KG1 (cell line): ENCODE results near the gene DZIP3.

Source experiments
- DNase-seq: peaks from one replicate; lab custom pipeline; 2025; lab: John Stamatoyannopoulos, UW

DZIP3 gene, protein sequence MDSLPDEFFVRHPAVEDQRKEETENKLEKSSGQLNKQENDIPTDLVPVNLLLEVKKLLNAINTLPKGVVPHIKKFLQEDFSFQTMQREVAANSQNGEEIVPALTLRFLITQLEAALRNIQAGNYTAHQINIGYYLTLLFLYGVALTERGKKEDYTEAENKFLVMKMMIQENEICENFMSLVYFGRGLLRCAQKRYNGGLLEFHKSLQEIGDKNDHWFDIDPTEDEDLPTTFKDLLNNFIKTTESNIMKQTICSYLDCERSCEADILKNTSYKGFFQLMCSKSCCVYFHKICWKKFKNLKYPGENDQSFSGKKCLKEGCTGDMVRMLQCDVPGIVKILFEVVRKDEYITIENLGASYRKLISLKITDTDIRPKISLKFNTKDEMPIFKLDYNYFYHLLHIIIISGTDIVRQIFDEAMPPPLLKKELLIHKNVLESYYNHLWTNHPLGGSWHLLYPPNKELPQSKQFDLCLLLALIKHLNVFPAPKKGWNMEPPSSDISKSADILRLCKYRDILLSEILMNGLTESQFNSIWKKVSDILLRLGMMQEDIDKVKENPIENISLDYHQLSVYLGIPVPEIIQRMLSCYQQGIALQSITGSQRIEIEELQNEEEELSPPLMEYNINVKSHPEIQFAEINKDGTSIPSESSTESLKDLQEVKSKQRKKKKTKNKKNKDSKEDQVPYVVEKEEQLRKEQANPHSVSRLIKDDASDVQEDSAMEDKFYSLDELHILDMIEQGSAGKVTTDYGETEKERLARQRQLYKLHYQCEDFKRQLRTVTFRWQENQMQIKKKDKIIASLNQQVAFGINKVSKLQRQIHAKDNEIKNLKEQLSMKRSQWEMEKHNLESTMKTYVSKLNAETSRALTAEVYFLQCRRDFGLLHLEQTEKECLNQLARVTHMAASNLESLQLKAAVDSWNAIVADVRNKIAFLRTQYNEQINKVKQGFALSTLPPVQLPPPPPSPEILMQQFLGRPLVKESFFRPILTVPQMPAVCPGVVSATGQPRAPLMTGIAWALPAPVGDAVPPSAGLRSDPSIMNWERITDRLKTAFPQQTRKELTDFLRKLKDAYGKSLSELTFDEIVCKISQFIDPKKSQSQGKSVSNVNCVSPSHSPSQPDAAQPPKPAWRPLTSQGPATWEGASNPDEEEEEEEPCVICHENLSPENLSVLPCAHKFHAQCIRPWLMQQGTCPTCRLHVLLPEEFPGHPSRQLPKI

DNA sequence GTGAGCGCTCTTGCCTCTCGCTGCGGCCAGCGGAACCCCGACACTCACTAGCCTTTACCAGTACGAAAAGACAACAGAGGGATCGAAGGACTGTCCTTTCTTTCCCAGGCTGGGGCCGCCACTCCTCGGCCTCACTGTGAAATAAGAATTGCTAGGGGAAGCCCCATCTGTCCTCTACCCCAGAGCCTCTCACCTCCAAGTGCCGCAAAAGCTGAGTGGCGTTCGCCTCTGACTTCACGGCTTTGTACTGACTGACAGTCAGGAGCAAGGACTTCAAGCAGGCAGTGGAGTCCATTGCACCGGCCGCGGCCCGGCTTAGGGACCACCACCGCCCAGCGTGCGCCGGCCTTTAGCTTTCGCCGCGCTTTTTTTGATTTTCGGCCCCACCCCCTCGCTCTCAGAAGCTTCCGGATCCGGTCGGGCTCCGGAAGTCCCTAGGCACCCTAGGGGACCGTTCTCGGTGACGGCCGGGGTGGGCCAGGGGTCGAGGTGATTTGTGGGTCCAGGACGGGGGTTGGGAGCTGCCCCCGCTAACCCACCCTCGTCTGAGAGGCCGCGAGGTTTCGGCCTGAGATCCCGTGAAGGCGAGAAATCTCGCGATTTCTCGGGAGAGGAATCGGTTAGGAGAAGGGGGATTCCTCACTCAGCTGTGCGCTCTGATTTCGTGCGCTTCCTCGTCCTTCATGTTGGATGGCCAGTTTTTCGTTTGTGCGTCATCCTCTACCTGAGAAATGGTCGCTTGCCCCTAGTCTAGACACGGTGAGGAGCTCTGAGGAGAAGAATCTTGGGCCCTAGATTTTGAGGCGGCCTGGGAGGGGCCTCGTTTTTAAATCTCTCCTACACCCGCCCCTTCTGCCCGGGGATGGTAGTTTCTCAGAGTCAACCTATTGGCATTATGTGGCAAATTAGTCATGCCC, at the start of gene DZIP3, which contains the start of gene CIP2A:
DZIP3 (plus strand) TSS at position 642 of the 917 bp plus-strand sequence. CDS start 15,685 bp downstream, outside the sequence.
CIP2A (minus strand) TSS at position 358 of the 917 bp plus-strand sequence; CDS start at position 295, 63 bp downstream.
- peak; percentile 90 for DNase-seq

DNA sequence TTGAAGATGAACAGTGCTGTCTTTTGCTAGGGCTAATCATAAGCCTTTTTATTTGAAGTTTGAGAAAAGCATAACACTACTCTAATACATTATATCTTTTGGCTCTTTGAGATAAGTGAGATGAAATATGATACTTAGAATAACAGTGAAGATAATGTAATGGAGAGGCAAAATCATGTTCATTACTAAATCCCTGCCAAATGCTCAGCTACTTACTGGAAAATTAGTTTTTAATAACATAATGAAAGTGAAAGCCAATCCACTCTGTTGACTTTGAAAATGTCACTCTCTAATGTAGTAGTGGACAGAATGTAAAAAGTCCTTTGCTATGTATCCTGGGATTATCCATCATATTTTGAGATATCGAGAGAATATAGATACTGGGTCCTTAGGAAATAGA, 43.3 kb upstream of the DZIP3 start:
- no peak for DNase-seq

DNA sequence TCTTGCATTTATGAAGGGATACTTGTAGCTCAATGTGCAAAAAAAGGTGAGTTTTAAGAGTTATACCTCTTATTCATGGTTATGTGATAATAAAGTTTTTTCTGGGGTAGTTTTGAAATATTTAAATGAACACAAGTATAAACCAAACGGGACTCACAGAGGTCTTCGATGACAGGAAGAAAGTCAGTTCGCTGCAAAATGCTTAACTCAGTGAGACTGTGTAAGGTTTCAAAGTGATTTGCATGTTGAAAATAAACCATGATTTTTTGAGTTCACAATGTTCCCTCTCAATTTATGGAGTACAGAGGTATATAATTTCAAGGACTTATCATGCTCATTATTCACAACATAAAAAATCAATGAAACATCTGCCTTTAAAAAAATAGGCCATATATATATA, 42.8 kb upstream of the DZIP3 start:
- no peak for DNase-seq

DNA sequence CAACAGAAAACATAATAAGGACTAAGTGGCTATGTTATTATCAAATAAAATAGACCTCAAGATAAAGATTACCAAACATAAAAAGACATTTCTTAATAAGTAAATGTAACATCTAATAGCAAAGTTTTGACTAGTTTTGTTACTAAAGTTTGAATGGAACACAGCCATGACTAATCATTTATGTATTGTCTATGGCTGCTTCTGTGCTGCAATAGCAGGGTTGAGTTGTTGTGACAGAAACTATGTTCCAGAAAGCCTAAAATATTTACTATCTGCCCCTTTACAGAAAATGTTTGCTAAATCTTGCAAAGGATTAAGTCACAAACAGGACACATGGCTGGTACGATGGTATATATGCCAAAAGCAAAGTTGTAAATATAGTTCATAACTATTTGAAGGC, 41.2 kb upstream of the DZIP3 start:
- no peak for DNase-seq

DNA sequence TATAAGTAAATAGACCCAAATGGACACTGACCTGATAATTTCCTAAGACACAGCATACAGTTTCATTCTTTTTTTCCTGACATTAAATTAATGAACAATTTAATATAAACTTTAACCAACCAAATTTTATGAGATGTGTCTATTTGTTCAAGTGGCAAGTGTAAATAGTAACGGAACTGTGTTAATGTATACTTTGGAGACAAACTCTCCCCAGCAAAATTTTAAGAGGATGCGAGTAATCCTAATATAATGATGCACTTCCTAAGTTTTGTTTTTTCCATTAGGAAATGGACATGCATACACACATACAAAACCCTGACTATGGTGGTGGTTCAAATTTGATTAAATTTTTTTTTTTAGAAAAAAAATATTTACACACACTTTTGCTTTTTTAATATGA, 40.6 kb upstream of the DZIP3 start:
- DNase-seq, result no peak

DNA sequence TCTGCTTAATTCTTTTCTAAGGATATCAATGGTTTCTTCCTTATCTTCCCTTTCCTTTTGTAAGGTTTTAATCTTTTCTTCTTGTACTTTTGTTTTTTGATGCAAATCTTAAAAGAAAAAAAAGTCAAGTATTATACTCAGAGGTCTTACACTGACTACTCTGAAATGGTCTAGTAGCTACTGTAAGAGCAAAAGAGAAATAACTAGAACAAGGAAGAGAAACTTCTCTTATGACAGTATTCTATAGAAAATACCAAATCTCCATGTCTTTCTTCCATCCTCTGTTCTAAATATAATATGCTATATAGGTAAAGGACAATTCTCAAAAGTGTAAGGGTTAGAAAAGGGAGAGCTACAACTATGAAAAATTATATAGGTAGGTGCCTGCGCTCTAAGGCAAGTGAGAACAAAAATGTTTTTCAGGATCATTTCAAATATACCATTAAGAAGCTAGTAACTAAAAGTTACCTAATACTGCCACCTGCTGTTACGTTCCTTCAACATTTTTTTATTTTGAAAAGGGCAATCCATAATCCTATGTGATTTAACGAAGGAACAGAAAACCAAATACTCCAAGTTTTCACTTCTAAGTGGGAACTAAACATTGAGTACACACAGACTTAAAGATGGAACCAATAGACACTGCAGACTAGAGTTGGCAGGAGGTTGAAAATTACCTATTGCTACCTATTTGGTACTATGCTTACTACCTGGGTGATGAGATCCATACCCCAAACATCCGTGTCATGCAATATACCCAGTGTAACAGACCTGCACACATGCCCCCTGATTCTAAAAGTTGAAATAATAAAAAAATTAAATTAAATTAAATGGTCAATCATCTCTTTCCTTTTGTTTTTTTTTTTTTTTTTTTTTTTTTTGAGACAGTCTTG, 37.0 kb upstream of the DZIP3 start:
- DNase-seq, result peak; percentile 16

DNA sequence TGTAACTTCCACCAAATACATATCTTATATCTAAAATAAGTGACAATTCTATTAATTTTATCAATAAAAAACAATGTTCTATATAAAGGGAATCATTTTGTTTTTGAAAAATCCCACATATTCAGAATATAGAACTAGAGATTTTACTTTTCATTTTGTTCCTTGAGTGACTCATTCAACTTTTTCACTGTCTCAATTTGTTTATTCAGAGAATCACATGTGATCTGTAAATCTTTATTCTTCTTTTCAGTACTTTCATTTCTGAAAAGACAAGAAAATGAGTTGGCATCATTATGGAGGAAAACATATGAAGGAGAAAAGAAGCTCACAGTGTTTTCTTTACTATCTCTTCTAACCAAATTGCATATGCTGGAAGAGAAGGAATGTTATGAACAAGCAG, 35.3 kb upstream of the DZIP3 start:
- no peak for DNase-seq

DNA sequence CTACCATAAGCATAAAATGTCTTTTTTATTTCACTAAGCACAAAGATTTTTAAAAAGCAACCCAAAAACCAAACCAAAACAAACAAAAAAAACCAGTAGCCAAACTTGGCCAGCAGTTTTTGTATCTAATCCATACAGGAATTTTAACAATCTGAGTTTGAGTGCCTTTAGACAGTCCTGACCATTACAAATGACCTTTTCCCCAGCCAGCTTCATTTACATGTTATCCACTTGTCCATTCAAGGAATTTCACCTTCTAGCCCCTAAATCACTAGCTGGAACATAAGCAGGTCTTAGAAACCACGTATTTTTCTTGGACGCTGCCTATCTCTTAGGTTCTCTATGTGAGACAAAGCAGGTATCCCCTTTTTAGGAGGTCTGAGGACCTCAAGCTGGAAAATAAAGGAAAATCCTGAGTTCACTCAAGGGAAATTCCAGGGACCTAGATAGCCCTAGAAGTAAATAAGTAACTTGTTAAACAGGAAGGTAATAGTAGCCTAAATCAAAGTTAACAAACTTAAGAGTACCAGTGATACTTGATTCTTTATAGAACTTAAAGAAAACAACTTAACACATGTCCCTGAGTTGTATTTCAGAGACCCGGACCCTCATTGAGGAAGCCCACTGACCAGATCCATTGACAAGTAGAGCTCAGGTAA, 34.5 kb upstream of the DZIP3 start:
- DNase-seq, result no peak

DNA sequence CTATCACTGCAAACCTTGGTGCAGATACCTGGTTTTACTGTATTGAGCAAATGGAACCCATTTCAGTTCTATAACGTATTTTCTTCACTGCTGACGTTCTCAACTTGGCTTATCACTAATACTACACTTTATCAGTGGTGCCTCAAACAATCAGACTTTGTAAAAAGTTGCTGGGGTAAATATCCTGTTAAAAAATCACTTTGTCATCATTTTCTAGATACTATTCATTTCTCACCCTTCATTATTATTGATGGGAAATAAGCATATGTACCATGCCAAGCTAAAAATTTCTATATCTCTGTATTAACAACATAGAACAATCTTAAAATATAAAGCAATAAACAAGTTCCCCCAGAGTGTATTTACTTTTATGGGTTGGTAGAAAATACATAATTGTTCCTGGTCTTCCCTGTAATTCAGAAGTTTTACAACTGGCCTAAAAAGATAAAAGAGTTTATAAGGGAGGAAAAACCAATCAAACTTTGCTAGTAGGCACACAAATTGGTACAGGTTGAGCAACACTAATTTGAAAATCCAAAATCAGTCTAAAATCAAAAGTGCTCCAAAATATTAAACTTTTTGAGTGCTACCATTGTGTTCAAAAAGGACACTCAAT, 33.4 kb upstream of the DZIP3 start:
- no peak for DNase-seq

DNA sequence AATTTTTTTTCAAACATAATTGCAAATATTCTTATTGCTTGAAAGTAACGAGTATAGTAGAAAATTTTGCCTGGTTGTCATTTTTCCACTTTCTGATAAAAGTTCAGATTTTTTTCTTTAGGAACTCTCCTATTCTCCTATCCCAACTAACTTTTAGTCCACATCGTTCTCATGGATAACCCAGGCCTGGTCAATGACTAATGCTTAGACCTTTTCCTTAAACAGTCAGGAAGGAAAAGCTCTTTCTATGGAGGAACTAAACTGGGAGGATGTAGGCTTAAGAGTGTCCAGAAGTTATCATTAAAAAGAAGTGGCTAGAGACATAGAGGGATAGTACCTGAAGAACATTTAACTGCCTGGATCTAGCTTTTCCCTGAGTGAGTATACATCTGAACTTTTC, 27.0 kb upstream of the DZIP3 start:
- no peak for DNase-seq

DNA sequence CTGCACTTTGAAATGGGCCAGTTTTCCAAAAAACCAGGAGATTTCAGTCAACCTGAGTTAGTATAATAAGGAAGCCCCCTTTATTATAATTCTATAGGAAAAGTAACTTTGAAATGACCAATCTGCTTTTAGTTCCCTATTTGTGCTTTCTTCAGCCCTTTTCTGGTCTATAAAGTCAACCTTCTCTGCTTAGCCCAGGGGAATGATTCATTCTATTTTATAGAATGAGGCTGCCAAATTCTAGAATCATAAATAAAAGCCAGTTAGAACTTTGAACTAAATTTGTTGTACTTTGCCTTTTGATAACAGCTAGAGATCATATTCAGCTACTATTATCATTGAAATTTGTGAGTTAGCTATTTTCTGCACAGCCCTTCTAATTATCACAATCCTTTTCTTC, 25.0 kb upstream of the DZIP3 start:
- no peak for DNase-seq

DNA sequence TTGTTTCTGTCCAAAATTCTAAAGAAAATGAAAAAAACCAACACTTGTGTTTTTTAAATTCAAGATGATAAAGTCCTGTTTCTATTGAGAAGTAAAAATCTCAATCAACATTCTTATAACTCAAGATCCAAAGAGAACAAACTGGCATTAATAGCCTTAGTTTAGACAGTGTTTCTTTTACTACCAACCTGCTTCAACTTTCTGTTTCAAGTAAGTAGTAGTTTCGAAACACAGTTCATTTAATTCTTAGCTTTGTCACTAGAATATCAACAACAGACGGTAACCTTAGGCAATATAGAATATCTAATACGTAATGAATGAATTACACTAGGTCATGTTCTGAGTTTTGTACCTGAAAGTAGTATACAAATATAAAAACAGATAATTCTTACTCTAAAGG, 24.0 kb upstream of the DZIP3 start:
- DNase-seq, result no peak

DNA sequence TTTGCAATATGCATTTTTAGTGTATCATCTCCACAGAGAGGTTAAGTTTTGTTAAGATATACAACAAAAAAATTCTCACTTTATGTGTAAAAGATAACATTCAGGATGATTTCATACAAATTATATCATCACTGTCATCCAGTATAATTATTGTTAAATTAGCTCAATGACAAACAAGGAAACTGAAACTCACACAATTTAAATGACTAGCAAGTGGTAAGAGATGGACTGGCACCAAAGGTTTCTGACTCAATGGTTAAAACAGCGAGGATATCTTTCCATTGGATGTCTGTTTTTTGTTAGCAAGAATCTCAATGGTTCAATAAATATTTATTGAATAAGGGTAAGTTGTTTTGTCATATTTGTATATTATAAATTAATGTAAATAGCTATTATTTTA, 22.9 kb upstream of the DZIP3 start:
- no peak for DNase-seq

DNA sequence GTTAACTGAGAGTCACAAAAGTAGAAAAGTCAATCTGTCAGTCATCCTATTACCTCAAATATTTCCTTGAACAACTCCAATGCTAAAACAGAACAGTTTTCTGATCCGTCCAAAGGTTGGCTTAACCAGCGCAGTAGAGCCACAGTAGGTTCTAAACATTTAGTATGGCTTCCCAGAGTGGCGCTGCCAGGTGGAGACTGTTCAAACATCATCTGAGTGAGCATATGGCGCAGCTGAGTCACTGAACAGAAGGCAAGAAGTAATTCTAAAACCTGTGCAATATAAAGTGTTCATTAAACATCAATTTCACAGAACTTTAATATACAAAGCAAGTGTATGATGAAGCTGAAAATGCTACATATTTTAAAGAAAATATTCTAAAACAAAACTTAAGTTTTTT, 20.2 kb upstream of the DZIP3 start:
- no peak for DNase-seq

DNA sequence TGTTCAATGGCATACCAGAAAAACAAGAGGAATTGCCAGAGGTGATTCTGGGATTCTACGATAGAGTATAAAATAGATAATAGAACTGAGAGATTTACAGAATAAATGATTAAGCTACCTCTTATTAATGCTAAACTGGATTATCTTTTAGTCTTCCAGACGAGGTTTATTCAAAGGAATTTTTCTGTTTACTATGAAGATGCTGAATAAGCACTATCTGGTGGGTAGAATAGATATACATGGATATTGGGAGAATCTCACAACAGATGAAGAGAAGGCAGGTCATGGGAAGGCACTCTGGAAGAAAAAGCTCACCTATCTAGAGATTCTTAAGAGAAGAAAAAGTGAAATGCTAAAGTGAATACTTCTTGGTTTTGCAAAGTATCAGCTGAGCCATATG, 11.5 kb upstream of the DZIP3 start:
- no peak for DNase-seq

DNA sequence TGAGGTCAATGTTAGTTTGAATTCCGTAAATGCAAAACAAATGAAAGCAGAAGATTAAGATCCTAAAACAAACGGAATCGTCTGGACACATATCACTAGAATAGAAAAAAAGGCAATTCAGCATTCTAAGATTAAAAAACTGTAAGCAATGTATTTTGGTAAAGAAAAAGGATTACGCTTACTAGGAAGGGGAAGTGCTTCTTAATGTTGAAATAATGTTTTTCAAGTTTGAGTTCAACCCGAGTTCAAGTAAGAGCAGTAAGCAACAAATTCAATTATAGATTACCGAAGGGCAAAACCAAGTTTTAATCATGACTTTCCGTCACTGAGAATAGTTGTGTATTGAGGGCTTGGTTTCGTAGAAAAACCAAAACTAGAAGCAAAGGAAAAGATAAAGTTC, 921 bp upstream of the DZIP3 start:
- DNase-seq, result no peak

DNA sequence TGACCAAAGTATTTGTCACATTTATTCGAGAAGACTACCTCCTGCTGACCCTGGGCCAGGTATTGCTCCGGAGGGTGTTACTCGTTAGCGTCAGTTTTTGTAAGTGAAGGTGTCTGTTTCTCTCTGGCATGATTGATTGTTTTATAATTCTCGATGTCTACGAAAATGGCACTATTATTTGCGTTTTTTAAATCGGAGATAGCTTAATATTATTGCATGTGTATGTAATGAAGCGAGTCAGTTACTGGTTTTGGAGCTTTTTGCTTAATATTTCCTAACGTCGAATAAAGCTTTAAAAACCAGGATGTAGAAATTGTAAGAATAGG, 439 bp downstream of the DZIP3 start:
- no peak for DNase-seq

DNA sequence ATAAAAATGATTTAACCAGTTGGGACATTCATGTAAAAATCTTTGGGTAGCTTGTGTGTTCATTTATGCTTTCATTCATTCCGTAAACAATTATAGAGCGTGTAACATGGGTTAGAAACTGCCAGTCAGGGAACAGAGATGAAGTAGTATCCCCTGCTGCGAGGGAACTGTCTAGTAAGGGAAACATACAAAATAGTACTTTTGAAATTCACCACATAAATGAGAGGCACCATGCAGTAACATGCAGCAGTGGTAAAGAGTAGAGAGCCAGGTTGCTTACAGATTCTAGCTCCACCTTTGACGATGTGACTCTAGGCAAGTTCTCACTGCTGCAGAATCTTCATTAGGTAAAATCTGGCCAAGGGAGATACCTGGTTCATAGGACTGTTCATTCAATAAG, 938 bp downstream of the DZIP3 start:
- no peak for DNase-seq

DNA sequence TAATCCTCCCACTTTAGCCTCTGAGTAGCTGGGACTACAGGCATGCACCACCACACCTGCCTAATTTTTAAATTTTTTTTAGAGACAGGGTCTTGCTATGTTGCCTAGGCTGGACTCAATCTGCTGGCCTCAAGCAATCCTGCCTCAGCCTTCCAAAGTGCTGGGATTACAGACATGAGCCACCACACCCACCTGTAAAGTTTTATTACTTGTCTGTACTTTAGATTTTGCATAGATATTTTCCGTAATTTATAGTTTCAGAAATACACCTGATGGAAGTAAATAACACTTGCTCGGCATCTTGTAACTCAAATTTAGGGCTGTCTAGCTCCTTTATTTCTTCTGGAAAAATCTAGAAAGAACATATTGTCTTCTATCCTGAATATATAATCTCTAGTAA, 5.8 kb downstream of the DZIP3 start:
- DNase-seq, result no peak
